Mesenchymal stem cell (in vitro differentiated cells and primary cell): Measurements from ENCODE around the gene CFAP97D1.

Experiments used
- DNase-seq: peaks from one replicate; pipeline ENCODE4 v3.0.0-alpha.2; 2013
- H2AFZ ChIP-seq: one replicate; pipeline ENCODE4 v1.6.1; 2013; ENCODE audit warnings: low read depth, mild to moderate bottlenecking, control low read depth, inconsistent platforms, low read length, moderate library complexity
- H2AK5ac ChIP-seq: 2 replicates; pipeline ENCODE4 v1.6.1; 2013; ENCODE audit warnings: low read length, moderate library complexity, mild to moderate bottlenecking, inconsistent platforms; ENCODE audit not compliant: severe bottlenecking
- H2BK120ac ChIP-seq: one replicate; pipeline ENCODE4 v1.6.1; 2013; ENCODE audit warnings: low read depth, mild to moderate bottlenecking, inconsistent platforms, low read length, moderate library complexity
- H2BK12ac ChIP-seq, 2 experiments: one replicate each; pipeline ENCODE4 v1.6.1; 2013; ENCODE audit warnings: inconsistent platforms in 2 of 2, low read length in 2 of 2, mild to moderate bottlenecking in 2 of 2, moderate library complexity in 2 of 2, control low read depth in 1 of 2
- H2BK15ac ChIP-seq: one replicate; pipeline ENCODE4 v1.6.1; 2013; ENCODE audit warnings: mild to moderate bottlenecking, low read depth, inconsistent platforms; ENCODE audit not compliant: poor library complexity, severe bottlenecking
- H2BK5ac ChIP-seq: 2 replicates; pipeline ENCODE4 v1.6.1; 2013; ENCODE audit warnings: low read depth, mild to moderate bottlenecking, low read length, control low read depth, inconsistent platforms; ENCODE audit not compliant: poor library complexity, severe bottlenecking
- H3K14ac ChIP-seq, 2 experiments: one replicate each; pipeline ENCODE4 v1.6.1; 2013; ENCODE audit warnings: inconsistent platforms in 2 of 2, low read length in 2 of 2, control low read depth in 1 of 2, mild to moderate bottlenecking in 1 of 2, moderate library complexity in 1 of 2
- H3K18ac ChIP-seq, 2 experiments: one replicate each; pipeline ENCODE4 v1.6.1; 2013; ENCODE audit warnings: inconsistent platforms in 2 of 2, low read length in 2 of 2, control low read depth in 1 of 2, low read depth in 1 of 2, mild to moderate bottlenecking in 1 of 2
- H3K23ac ChIP-seq, 2 experiments: one replicate each; pipeline ENCODE4 v1.6.1; 2013; ENCODE audit warnings: inconsistent platforms in 2 of 2, low read length in 2 of 2, mild to moderate bottlenecking in 2 of 2, moderate library complexity in 2 of 2, control low read depth in 1 of 2
- H3K27ac ChIP-seq: 2 replicates; pipeline ENCODE4 v1.5.1; 2013; ENCODE audit warnings: mild to moderate bottlenecking, moderate library complexity, low read length, control low read depth, inconsistent platforms; ENCODE audit not compliant: poor library complexity, severe bottlenecking
- H3K27me3 ChIP-seq, 2 experiments: 2 replicates each; pipeline versions ENCODE4 v1.6.1 to v1.7.0; 2013; ENCODE audit warnings: low read length in 2 of 2, mild to moderate bottlenecking in 2 of 2, moderate library complexity in 2 of 2, control low read depth in 1 of 2, inconsistent platforms in 1 of 2; ENCODE audit not compliant: control insufficient read depth in 1 of 2, insufficient read depth in 1 of 2
- H3K36me3 ChIP-seq, 2 experiments: 2 replicates each; pipeline versions ENCODE4 v1.6.1 to v1.7.0; 2013; ENCODE audit warnings: low read length in 2 of 2, control low read depth in 1 of 2, inconsistent platforms in 1 of 2, low read depth in 1 of 2, mild to moderate bottlenecking in 1 of 2; ENCODE audit not compliant: insufficient read depth in 2 of 2, control insufficient read depth in 1 of 2
- H3K4ac ChIP-seq, 2 experiments: one replicate each; pipeline ENCODE4 v1.6.1; 2013; ENCODE audit warnings: inconsistent platforms in 2 of 2, low read length in 2 of 2, mild to moderate bottlenecking in 2 of 2, moderate library complexity in 2 of 2, control low read depth in 1 of 2, low read depth in 1 of 2
- H3K4me1 ChIP-seq: 2 replicates; pipeline ENCODE4 v1.6.1; 2013; ENCODE audit warnings: low read depth, low read length, control low read depth; ENCODE audit not compliant: control insufficient read depth, insufficient read depth
- H3K4me2 ChIP-seq: 2 replicates; pipeline ENCODE4 v1.6.1; 2013; ENCODE audit warnings: low read length, mild to moderate bottlenecking, inconsistent platforms; ENCODE audit not compliant: poor library complexity, severe bottlenecking
- H3K4me3 ChIP-seq, 2 experiments: 2 replicates each; pipeline versions ENCODE4 v1.5.1 to v1.7.0; 2013; ENCODE audit warnings: low read length in 2 of 2, mild to moderate bottlenecking in 2 of 2, control low read depth in 1 of 2, low read depth in 1 of 2; ENCODE audit not compliant: insufficient read depth in 1 of 2
- H3K79me1 ChIP-seq: replicated peaks from 2 replicates; pipeline ENCODE4 v1.6.1; 2013; ENCODE audit warnings: mild to moderate bottlenecking, control low read depth, low read length, inconsistent platforms; ENCODE audit not compliant: poor library complexity, severe bottlenecking
- H3K9ac ChIP-seq: 2 replicates; pipeline ENCODE4 v1.7.0; 2013; ENCODE audit warnings: mild to moderate bottlenecking, low read length, moderate library complexity
- H3K9me3 ChIP-seq: 2 replicates; pipeline ENCODE4 v1.7.0; 2013; ENCODE audit warnings: mild to moderate bottlenecking, low read length; ENCODE audit not compliant: control insufficient read depth
- H4K8ac ChIP-seq: one replicate; pipeline ENCODE4 v1.6.1; 2013; ENCODE audit warnings: inconsistent platforms, mild to moderate bottlenecking, low read length, moderate library complexity
- H4K91ac ChIP-seq: one replicate; pipeline ENCODE4 v1.6.1; 2013; ENCODE audit warnings: mild to moderate bottlenecking, low read length, inconsistent platforms
- WGBS: methylation state at CpG from one replicate; pipeline ENCODE4 v1.1.7; 2013; ENCODE audit warnings: mixed read lengths; 5-methylcytosine and 5-hydroxymethylcytosine counted together

Gene CFAP97D1

GRCh38 chr17:43832168-43832975 lies 52.1 kb downstream of the CFAP97D1 start:
- Histone ChIP-seq H3K4me2 (peak overlapping the region; percentile 96), H4K91ac (no peak overlapping the region), H2BK15ac (peak overlapping the region; percentile 49), H3K18ac (peak overlapping the region in 1 of 2 experiments; percentile 91), H2BK12ac (peak overlapping the region in 1 of 2 experiments; percentile 45), H2AK5ac (no peak overlapping the region), H3K27me3 (no peaks in the 10 kb centered on the region), H3K4me3 (peak overlapping the region; percentile 67 to 81), H3K23ac (no peak overlapping the region), H3K9me3 (no peaks in the 10 kb centered on the region), H3K14ac (no peak overlapping the region), H2BK120ac (peak overlapping the region; percentile 11), H3K36me3 (peaks cover 36 to 42% of the 10 kb centered on the region in 2 experiments), H2AFZ (peak overlapping the region; percentile 29), H3K79me1 (peaks cover 3% of the 10 kb centered on the region), H3K9ac (peak overlapping the region; percentile 78), H3K4me1 (peaks cover 14% of the 10 kb centered on the region), H3K4ac (peak overlapping the region in 1 of 2 experiments; percentile 7), H3K27ac (no peak overlapping the region), H2BK5ac (no peak overlapping the region), H4K8ac (peak overlapping the region; percentile 7)
- peak; percentile 74 for DNase-seq
- WGBS, result 9% methylated on average over 41 of the region's 51 CpGs

- H3K18ac ChIP-seq, result peak within 1 kb of the TSS; percentile 87 to 91
- peak within 1 kb of the TSS in 1 of 2 experiments; percentile 47 for H3K4ac ChIP-seq
- H3K4me3 ChIP-seq, result peak within 1 kb of the TSS; percentile 67 to 81
- no peak within 1 kb of the TSS for H3K27ac ChIP-seq
- peaks cover 3% of the 10 kb centered on the region for H3K79me1 ChIP-seq
- H2AFZ ChIP-seq, result peak within 1 kb of the TSS; percentile 29
- peak within 1 kb of the TSS; percentile 7 for H4K8ac ChIP-seq
- H3K27me3 ChIP-seq, result no peaks in the 10 kb centered on the region
- peak within 1 kb of the TSS; percentile 74 for H4K91ac ChIP-seq
- H2AK5ac ChIP-seq, result no peak within 1 kb of the TSS
- peak within 1 kb of the TSS in 1 of 2 experiments; percentile 61 for H3K14ac ChIP-seq
- H3K23ac ChIP-seq, result peak within 1 kb of the TSS in 1 of 2 experiments; percentile 23
- H3K9me3 ChIP-seq, result no peaks in the 10 kb centered on the region
- peak; percentile 70 for DNase-seq
- peaks cover 14% of the 10 kb centered on the region for H3K4me1 ChIP-seq
- peak within 1 kb of the TSS; percentile 96 for H3K4me2 ChIP-seq
- no peak within 1 kb of the TSS for H2BK5ac ChIP-seq
- H2BK15ac ChIP-seq, result peak within 1 kb of the TSS; percentile 49
- peak within 1 kb of the TSS; percentile 78 for H3K9ac ChIP-seq
- H3K36me3 ChIP-seq, result peaks cover 29 to 34% of the 10 kb centered on the region in 2 experiments
- peak within 1 kb of the TSS; percentile 11 for H2BK120ac ChIP-seq
- WGBS, result 5% methylated on average over 43 of the region's 87 CpGs
- H2BK12ac ChIP-seq, result peak within 1 kb of the TSS in 1 of 2 experiments; percentile 73
Observed at GRCh38 chr17:43832976-43833829, 53.0 kb downstream of the CFAP97D1 start, which contains the start of gene MPP3. Gene MPP3, minus strand, starts transcription at chr17:43833146. Its CDS starts 1,240 bp downstream, at chr17:43831906.

- WGBS, result 85% methylated on average over 2 of the region's 2 CpGs
- no peaks in the 10 kb centered on the region for H3K27me3 ChIP-seq
Observed at GRCh38 chr17:43834106-43834505, 53.9 kb downstream of the CFAP97D1 start.

More at GRCh38 chr17:43834106-43834505, 53.9 kb downstream of the CFAP97D1 start:
- Histone ChIP-seq H3K4me3 (peak overlapping the region in 1 of 2 experiments; percentile 81), H3K14ac (no peak overlapping the region), H2AK5ac (no peak overlapping the region), H2AFZ (no peak overlapping the region), H2BK5ac (no peak overlapping the region), H4K8ac (no peak overlapping the region), H3K36me3 (peaks cover 23 to 25% of the 10 kb centered on the region in 2 experiments), H4K91ac (no peak overlapping the region), H3K4me1 (peaks cover 14% of the 10 kb centered on the region), H2BK12ac (no peak overlapping the region), H3K4me2 (no peak overlapping the region), H2BK120ac (no peak overlapping the region), H3K27ac (no peak overlapping the region), H3K9me3 (no peaks in the 10 kb centered on the region), H3K18ac (no peak overlapping the region), H3K79me1 (peaks cover 3% of the 10 kb centered on the region), H3K4ac (no peak overlapping the region), H3K23ac (no peak overlapping the region), H3K9ac (no peak overlapping the region), H2BK15ac (no peak overlapping the region)
- no peak for DNase-seq
